ENCODE data around the gene WIZ. TPM values are rescaled to one million over a fixed set of nuclear protein-coding genes. Genes with fewer than 3 reads are reported as not detected.

WIZ gene
- total and polyA plus RNA-seq, 2 experiments from 2014 or later: 8.9 to 39.5 TPM

DNA sequence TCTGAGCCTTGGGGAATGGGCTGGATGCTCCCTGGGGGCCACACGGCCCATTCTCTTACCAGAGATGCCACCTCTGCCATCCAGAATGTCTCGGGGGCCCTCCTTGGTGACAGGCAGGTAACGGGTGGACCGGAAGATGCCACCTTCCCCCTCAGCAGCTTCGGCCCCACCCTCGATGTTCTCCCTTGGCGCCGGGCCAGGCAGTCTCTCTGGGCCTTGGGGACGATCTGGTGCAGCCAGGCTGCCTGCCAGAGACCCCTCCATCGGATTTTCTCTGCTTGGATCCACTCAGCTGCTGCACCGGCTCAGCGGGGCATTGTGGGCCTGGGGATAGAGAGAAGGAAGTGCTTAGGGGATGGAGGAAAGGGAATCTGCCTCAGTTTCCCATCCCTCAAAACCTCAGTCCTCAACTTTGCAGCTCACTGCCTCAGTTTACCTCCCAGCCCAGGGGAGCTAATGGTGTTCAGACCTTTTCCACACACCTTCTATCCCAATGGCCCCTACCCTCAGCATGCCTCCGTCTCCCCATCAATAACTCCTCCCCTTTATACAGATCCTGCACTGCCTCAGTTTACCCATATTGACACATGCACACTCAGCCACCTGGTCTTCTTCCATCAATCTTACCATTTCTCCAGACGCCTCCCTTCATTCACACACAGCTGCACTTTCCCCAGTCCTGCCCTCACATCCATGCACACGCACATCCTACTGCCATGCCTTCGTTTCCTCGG, 1.5 kb downstream of the WIZ start:
- H3K4me1 Mint-ChIP-seq: peaks cover 7% of the 10 kb centered on the region
- H3K27ac Mint-ChIP-seq: no peak overlapping the region
- Histone ChIP-seq H3K36me3 (ENCODE audit: insufficient read depth) (no peaks in the 10 kb centered on the region), H2AFZ (no peak overlapping the region), H4K20me1 (replicated peaks; ENCODE audit: insufficient read depth) (no peaks in the 10 kb centered on the region), H3K4me3 (peak overlapping the region; percentile 84), H3K4me1 (ENCODE audit: insufficient read depth) (peaks cover 9% of the 10 kb centered on the region), H3K9me2 (ENCODE audit: insufficient read depth) (peaks cover 8% of the 10 kb centered on the region; the same call in 1 of the 2 replicates), H3K79me2 (replicated peaks; ENCODE audit: insufficient read depth) (no peaks in the 10 kb centered on the region), H3K27me3 (ENCODE audit: insufficient read depth) (peaks cover 5% of the 10 kb centered on the region), H3F3A (replicated peaks; ENCODE audit: low read depth) (0 out of 2 replicates have a peak, but pooled peaks cover 13% of the 10 kb centered on the region), H3K27ac (ENCODE audit: low read depth) (no peak overlapping the region), H3K4me2 (peak overlapping the region; percentile 97)
- no peaks in the 10 kb centered on the region; the same call in 1 of the 3 replicates for H3K9me3 Mint-ChIP-seq
- H3K36me3 Mint-ChIP-seq (ENCODE audit: low read depth): no peaks in the 10 kb centered on the region; the same call in 2 of the 3 replicates
- DNase-seq (ENCODE audit: low spot score) (no peak), ATAC-seq (no peak)
- TF ChIP-seq ZNF331 (CRISPR knock-in tag; IDR thresholded peaks at IDR 0.05; ENCODE audit: low read depth) (no peak), EZH2phosphoT487 (IDR thresholded peaks at IDR 0.05; ENCODE audit: unreplicated experiment) (no peak), POLR2AphosphoS5 (IDR thresholded peaks at IDR 0.05; ENCODE audit: low read depth) (no peak), ZNF114 (CRISPR knock-in tag; IDR thresholded peaks at IDR 0.05) (no peak), STAT1 (IDR thresholded peaks at IDR 0.05; ENCODE audit: unreplicated experiment) (no peak), EZH2 (IDR thresholded peaks at IDR 0.05; ENCODE audit: low read depth, unreplicated experiment) (no peak), NANOG (IDR thresholded peaks at IDR 0.05; ENCODE audit: borderline replicate concordance) (no peak), JUNB (IDR thresholded peaks at IDR 0.05; ENCODE audit: unreplicated experiment) (no peak), CREB1 (CRISPR knock-in tag; IDR thresholded peaks at IDR 0.05; ENCODE audit: low read depth) (no peak), REST (IDR thresholded peaks at IDR 0.05; ENCODE audit: unreplicated experiment) (no peak)
- TF ChIP-seq, protein P1, sequence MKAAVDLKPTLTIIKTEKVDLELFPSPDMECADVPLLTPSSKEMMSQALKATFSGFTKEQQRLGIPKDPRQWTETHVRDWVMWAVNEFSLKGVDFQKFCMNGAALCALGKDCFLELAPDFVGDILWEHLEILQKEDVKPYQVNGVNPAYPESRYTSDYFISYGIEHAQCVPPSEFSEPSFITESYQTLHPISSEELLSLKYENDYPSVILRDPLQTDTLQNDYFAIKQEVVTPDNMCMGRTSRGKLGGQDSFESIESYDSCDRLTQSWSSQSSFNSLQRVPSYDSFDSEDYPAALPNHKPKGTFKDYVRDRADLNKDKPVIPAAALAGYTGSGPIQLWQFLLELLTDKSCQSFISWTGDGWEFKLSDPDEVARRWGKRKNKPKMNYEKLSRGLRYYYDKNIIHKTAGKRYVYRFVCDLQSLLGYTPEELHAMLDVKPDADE (IDR thresholded peaks at IDR 0.05): no peak
- TF ChIP-seq, protein P2, sequence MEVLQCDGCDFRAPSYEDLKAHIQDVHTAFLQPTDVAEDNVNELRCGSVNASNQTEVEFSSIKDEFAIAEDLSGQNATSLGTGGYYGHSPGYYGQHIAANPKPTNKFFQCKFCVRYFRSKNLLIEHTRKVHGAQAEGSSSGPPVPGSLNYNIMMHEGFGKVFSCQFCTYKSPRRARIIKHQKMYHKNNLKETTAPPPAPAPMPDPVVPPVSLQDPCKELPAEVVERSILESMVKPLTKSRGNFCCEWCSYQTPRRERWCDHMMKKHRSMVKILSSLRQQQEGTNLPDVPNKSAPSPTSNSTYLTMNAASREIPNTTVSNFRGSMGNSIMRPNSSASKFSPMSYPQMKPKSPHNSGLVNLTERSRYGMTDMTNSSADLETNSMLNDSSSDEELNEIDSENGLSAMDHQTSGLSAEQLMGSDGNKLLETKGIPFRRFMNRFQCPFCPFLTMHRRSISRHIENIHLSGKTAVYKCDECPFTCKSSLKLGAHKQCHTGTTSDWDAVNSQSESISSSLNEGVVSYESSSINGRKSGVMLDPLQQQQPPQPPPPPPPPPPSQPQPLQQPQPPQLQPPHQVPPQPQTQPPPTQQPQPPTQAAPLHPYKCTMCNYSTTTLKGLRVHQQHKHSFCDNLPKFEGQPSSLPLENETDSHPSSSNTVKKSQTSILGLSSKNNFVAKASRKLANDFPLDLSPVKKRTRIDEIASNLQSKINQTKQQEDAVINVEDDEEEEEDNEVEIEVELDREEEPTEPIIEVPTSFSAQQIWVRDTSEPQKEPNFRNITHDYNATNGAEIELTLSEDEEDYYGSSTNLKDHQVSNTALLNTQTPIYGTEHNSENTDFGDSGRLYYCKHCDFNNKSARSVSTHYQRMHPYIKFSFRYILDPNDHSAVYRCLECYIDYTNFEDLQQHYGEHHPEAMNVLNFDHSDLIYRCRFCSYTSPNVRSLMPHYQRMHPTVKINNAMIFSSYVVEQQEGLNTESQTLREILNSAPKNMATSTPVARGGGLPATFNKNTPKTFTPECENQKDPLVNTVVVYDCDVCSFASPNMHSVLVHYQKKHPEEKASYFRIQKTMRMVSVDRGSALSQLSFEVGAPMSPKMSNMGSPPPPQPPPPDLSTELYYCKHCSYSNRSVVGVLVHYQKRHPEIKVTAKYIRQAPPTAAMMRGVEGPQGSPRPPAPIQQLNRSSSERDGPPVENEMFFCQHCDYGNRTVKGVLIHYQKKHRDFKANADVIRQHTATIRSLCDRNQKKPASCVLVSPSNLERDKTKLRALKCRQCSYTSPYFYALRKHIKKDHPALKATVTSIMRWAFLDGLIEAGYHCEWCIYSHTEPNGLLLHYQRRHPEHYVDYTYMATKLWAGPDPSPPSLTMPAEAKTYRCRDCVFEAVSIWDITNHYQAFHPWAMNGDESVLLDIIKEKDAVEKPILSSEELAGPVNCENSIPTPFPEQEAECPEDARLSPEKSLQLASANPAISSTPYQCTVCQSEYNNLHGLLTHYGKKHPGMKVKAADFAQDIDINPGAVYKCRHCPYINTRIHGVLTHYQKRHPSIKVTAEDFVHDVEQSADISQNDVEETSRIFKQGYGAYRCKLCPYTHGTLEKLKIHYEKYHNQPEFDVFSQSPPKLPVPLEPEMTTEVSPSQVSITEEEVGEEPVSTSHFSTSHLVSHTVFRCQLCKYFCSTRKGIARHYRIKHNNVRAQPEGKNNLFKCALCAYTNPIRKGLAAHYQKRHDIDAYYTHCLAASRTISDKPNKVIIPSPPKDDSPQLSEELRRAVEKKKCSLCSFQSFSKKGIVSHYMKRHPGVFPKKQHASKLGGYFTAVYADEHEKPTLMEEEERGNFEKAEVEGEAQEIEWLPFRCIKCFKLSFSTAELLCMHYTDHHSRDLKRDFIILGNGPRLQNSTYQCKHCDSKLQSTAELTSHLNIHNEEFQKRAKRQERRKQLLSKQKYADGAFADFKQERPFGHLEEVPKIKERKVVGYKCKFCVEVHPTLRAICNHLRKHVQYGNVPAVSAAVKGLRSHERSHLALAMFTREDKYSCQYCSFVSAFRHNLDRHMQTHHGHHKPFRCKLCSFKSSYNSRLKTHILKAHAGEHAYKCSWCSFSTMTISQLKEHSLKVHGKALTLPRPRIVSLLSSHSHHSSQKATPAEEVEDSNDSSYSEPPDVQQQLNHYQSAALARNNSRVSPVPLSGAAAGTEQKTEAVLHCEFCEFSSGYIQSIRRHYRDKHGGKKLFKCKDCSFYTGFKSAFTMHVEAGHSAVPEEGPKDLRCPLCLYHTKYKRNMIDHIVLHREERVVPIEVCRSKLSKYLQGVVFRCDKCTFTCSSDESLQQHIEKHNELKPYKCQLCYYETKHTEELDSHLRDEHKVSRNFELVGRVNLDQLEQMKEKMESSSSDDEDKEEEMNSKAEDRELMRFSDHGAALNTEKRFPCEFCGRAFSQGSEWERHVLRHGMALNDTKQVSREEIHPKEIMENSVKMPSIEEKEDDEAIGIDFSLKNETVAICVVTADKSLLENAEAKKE (CRISPR knock-in tag; IDR thresholded peaks at IDR 0.05): no peak
- TF ChIP-seq, protein P3, sequence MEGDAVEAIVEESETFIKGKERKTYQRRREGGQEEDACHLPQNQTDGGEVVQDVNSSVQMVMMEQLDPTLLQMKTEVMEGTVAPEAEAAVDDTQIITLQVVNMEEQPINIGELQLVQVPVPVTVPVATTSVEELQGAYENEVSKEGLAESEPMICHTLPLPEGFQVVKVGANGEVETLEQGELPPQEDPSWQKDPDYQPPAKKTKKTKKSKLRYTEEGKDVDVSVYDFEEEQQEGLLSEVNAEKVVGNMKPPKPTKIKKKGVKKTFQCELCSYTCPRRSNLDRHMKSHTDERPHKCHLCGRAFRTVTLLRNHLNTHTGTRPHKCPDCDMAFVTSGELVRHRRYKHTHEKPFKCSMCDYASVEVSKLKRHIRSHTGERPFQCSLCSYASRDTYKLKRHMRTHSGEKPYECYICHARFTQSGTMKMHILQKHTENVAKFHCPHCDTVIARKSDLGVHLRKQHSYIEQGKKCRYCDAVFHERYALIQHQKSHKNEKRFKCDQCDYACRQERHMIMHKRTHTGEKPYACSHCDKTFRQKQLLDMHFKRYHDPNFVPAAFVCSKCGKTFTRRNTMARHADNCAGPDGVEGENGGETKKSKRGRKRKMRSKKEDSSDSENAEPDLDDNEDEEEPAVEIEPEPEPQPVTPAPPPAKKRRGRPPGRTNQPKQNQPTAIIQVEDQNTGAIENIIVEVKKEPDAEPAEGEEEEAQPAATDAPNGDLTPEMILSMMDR (conservative IDR thresholded peaks at IDR 0.05; ENCODE audit: low read depth in 2 of 2): no peak
- H3K4me3 Mint-ChIP-seq: peak overlapping the region; percentile 78
- peaks cover 11% of the 10 kb centered on the region for H3K27me3 Mint-ChIP-seq (ENCODE audit: insufficient read depth, low read depth, poor library complexity)
